HEK293 (cell line): ENCODE results near the gene LAMA4.

Source experiments
- CTCF ChIA-PET: fragments of 350-600 bp; formaldehyde crosslinking; extraction: SDS; loops from one replicate; lab custom pipeline; 2021; ENCODE audit warnings: antibody characterized with exemption; lab: Yijun Ruan, JAX
- POLR2A ChIA-PET: fragments of 300-600 bp; formaldehyde crosslinking; extraction: SDS; loops from one replicate; lab custom pipeline; 2020; ENCODE audit warnings: antibody characterized with exemption, inconsistent platforms; lab: Yijun Ruan, JAX
- H3K27ac ChIP-seq: fragments of 200-500 bp; sonication (Bioruptor generic); 2 replicates; pipeline ENCODE4 v1.5.1; 2014; ENCODE audit warnings: low read depth, low read length, control low read depth, inconsistent platforms; ENCODE audit errors: extremely low read depth
- H3K36me3 ChIP-seq, 2 experiments: fragments of 200-500 bp in 1 of 2; sonication (Bioruptor generic) in 1 of 2; 1 replicate in 1 of 2; 2 replicates in 1 of 2; pipeline ENCODE4 v1.5.1; 2014 to 2017; ENCODE audit warnings: inconsistent platforms in 2 of 2, low read length in 2 of 2; ENCODE audit not compliant: control insufficient read depth in 2 of 2, insufficient read depth in 1 of 2
- H3K4me1 ChIP-seq: fragments of 200-500 bp; sonication (Bioruptor generic); 2 replicates; pipeline ENCODE4 v1.5.1; 2014; ENCODE audit warnings: mild to moderate bottlenecking, low read length, inconsistent platforms; ENCODE audit not compliant: control insufficient read depth, insufficient read depth
- H3K4me3 ChIP-seq: 2 replicates; pipeline ENCODE4 v1.5.1; 2011; ENCODE audit warnings: low read depth, mild to moderate bottlenecking, control low read depth, low read length, moderate library complexity
- H3K9me3 ChIP-seq: fragments of 200-500 bp; sonication (Bioruptor generic); 2 replicates; pipeline ENCODE4 v1.5.1; 2014; ENCODE audit warnings: low read depth, low read length, inconsistent platforms; ENCODE audit not compliant: control insufficient read depth, insufficient read depth
- GFI1B ChIP-seq: fragments of 450-650 bp; formaldehyde crosslinking; IDR thresholded peaks from 2 replicates; pipeline ENCODE4 v1.5.1; 2016; ENCODE audit warnings: missing biosample characterization, missing genetic modification characterization
- IKZF3 ChIP-seq: fragments of 450-650 bp; IDR thresholded peaks from 2 replicates; pipeline ENCODE4 v1.5.0; 2018; ENCODE audit warnings: missing biosample characterization, mild to moderate bottlenecking, missing genetic modification characterization, moderate library complexity
- MEIS1 ChIP-seq: sonication (generic); formaldehyde crosslinking; IDR thresholded peaks from 2 replicates; pipeline ENCODE4 v1.8.1; 2022; ENCODE audit warnings: missing genetic modification reagents, mild to moderate bottlenecking, borderline replicate concordance
- MZF1 ChIP-seq: fragments of 450-650 bp; formaldehyde crosslinking; IDR thresholded peaks from 2 replicates; pipeline ENCODE4 v1.5.1; 2017; ENCODE audit warnings: missing biosample characterization, missing genetic modification characterization, borderline replicate concordance
- OVOL3 ChIP-seq: fragments of 450-650 bp; formaldehyde crosslinking; IDR thresholded peaks from 2 replicates; pipeline ENCODE4 v1.5.1; 2016; ENCODE audit warnings: missing biosample characterization, missing genetic modification characterization
- SP7 ChIP-seq: fragments of 450-650 bp; formaldehyde crosslinking; IDR thresholded peaks from 2 replicates; pipeline ENCODE4 v1.5.1; 2016; ENCODE audit warnings: missing biosample characterization, missing genetic modification characterization
- WT1 ChIP-seq: fragments of 450-650 bp; formaldehyde crosslinking; IDR thresholded peaks from 2 replicates; pipeline ENCODE4 v1.5.1; 2016; ENCODE audit warnings: missing biosample characterization, missing genetic modification characterization
- ZBTB21 ChIP-seq: fragments of 450-650 bp; formaldehyde crosslinking; IDR thresholded peaks from 2 replicates; pipeline ENCODE4 v1.5.1; 2017; ENCODE audit warnings: missing biosample characterization, missing genetic modification characterization
- ZFHX2 ChIP-seq: fragments of 450-650 bp; formaldehyde crosslinking; conservative IDR thresholded peaks from 2 replicates; pipeline ENCODE4 v1.5.1; 2016; ENCODE audit warnings: missing biosample characterization, missing genetic modification characterization
- ZFP69B ChIP-seq: fragments of 450-650 bp; formaldehyde crosslinking; IDR thresholded peaks from 2 replicates; pipeline ENCODE4 v1.5.1; 2016; ENCODE audit warnings: missing biosample characterization, missing genetic modification characterization
- ZNF19 ChIP-seq: fragments of 450-650 bp; formaldehyde crosslinking; IDR thresholded peaks from 2 replicates; pipeline ENCODE4; 2016; ENCODE audit warnings: missing biosample characterization, missing genetic modification characterization, low read depth
- ZNF221 ChIP-seq: fragments of 450-650 bp; formaldehyde crosslinking; IDR thresholded peaks from 2 replicates; pipeline ENCODE4 v1.5.1; 2017; ENCODE audit warnings: missing biosample characterization, missing genetic modification characterization, borderline replicate concordance
- ZNF239 ChIP-seq: fragments of 450-650 bp; formaldehyde crosslinking; IDR thresholded peaks from 2 replicates; pipeline ENCODE4 v1.5.1; 2016; ENCODE audit warnings: missing biosample characterization, missing genetic modification characterization
- ZNF24 ChIP-seq: fragments of 450-650 bp; formaldehyde crosslinking; IDR thresholded peaks from 2 replicates; pipeline ENCODE4 v1.5.1; 2016; ENCODE audit warnings: missing biosample characterization, missing genetic modification characterization
- ZNF292 ChIP-seq: fragments of 450-650 bp; formaldehyde crosslinking; IDR thresholded peaks from 2 replicates; pipeline ENCODE4 v1.5.1; 2016; ENCODE audit warnings: low read depth, missing biosample characterization, missing genetic modification characterization, borderline replicate concordance
- ZNF561 ChIP-seq: fragments of 450-650 bp; IDR thresholded peaks from 2 replicates; pipeline ENCODE4 v1.5.1; 2018; ENCODE audit warnings: missing biosample characterization, missing genetic modification characterization, borderline replicate concordance
- ZNF596 ChIP-seq: fragments of 450-650 bp; IDR thresholded peaks from 2 replicates; pipeline ENCODE4 v1.5.0; 2018; ENCODE audit warnings: missing biosample characterization, mild to moderate bottlenecking, missing genetic modification characterization, moderate library complexity
- ZNF610 ChIP-seq: fragments of 450-650 bp; formaldehyde crosslinking; IDR thresholded peaks from 2 replicates; pipeline ENCODE4 v1.5.1; 2016; ENCODE audit warnings: missing biosample characterization, missing genetic modification characterization, borderline replicate concordance
- ZNF658 ChIP-seq: fragments of 450-650 bp; formaldehyde crosslinking; IDR thresholded peaks from 2 replicates; pipeline ENCODE4; 2016; ENCODE audit warnings: missing biosample characterization, missing genetic modification characterization
- ZNF664 ChIP-seq: fragments of 450-650 bp; formaldehyde crosslinking; IDR thresholded peaks from 2 replicates; pipeline ENCODE4 v1.5.1; 2016; ENCODE audit warnings: missing biosample characterization, missing genetic modification characterization
- ZNF670 ChIP-seq: fragments of 450-650 bp; formaldehyde crosslinking; IDR thresholded peaks from 2 replicates; pipeline ENCODE4 v1.5.1; 2016; ENCODE audit warnings: missing biosample characterization, missing genetic modification characterization, low read depth
- ZNF747 ChIP-seq: fragments of 450-650 bp; formaldehyde crosslinking; IDR thresholded peaks from 2 replicates; pipeline ENCODE4 v1.5.1; 2016; ENCODE audit warnings: missing biosample characterization, missing genetic modification characterization
- ZNF843 ChIP-seq: fragments of 450-650 bp; formaldehyde crosslinking; IDR thresholded peaks from 2 replicates; pipeline ENCODE4 v1.5.1; 2016; ENCODE audit warnings: missing biosample characterization, missing genetic modification characterization
- TF ChIP-seq, protein P1 (sequence below): fragments of 450-650 bp; formaldehyde crosslinking; conservative IDR thresholded peaks from 2 replicates; pipeline ENCODE4 v1.5.1; 2016; ENCODE audit warnings: low read depth, missing biosample characterization, missing genetic modification characterization
- TF ChIP-seq, protein P2 (sequence below): fragments of 450-650 bp; formaldehyde crosslinking; IDR thresholded peaks from 2 replicates; pipeline ENCODE4 v1.5.1; 2016; ENCODE audit warnings: missing biosample characterization, missing genetic modification characterization
- TF ChIP-seq, protein P3 (sequence below): fragments of 450-650 bp; formaldehyde crosslinking; IDR thresholded peaks from 2 replicates; pipeline ENCODE4 v1.5.0; 2017; ENCODE audit warnings: missing biosample characterization, missing genetic modification characterization, borderline replicate concordance
- TF ChIP-seq, protein P4 (sequence below): fragments of 450-650 bp; formaldehyde crosslinking; IDR thresholded peaks from 2 replicates; pipeline ENCODE4 v1.5.1; 2016; ENCODE audit warnings: missing biosample characterization, missing genetic modification characterization, low read depth
- TF ChIP-seq, protein P5 (sequence below): fragments of 450-650 bp; formaldehyde crosslinking; IDR thresholded peaks from 2 replicates; pipeline ENCODE4 v1.5.1; 2016; ENCODE audit warnings: missing biosample characterization, missing genetic modification characterization

The LAMA4 gene

DNA sequence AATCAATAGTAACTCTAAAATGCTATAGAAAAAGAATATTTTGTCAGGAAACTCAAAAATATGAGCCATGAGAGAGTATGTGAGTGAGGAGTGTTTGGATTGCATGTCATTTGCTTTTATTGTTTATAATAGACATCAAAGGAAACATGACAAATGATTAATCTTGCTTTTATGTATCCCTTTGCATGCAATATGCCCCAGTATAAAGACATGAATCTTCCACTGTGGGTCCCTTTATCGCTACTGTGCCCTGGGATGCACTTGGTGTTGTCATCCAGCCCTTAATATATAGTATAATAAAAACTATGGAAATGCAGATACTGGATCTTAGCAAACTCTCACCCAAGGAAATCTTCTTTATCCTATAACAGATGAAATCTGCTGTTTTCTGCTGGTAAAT lies 77.3 kb downstream of the LAMA4 start (continued):
- TF ChIP-seq ZNF221 (tag by site-specific recombination) (no peak), ZNF561 (tag by site-specific recombination) (no peak), GFI1B (tag by site-specific recombination) (no peak), ZNF292 (tag by site-specific recombination) (no peak), ZFHX2 (no peak), ZNF747 (tag by site-specific recombination) (no peak), ZNF658 (tag by site-specific recombination) (no peak), ZNF670 (tag by site-specific recombination) (no peak)
- TF ChIP-seq, protein P1, sequence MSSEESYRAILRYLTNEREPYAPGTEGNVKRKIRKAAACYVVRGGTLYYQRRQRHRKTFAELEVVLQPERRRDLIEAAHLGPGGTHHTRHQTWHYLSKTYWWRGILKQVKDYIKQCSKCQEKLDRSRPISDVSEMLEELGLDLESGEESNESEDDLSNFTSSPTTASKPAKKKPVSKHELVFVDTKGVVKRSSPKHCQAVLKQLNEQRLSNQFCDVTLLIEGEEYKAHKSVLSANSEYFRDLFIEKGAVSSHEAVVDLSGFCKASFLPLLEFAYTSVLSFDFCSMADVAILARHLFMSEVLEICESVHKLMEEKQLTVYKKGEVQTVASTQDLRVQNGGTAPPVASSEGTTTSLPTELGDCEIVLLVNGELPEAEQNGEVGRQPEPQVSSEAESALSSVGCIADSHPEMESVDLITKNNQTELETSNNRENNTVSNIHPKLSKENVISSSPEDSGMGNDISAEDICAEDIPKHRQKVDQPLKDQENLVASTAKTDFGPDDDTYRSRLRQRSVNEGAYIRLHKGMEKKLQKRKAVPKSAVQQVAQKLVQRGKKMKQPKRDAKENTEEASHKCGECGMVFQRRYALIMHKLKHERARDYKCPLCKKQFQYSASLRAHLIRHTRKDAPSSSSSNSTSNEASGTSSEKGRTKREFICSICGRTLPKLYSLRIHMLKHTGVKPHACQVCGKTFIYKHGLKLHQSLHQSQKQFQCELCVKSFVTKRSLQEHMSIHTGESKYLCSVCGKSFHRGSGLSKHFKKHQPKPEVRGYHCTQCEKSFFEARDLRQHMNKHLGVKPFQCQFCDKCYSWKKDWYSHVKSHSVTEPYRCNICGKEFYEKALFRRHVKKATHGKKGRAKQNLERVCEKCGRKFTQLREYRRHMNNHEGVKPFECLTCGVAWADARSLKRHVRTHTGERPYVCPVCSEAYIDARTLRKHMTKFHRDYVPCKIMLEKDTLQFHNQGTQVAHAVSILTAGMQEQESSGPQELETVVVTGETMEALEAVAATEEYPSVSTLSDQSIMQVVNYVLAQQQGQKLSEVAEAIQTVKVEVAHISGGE (tag by site-specific recombination) = no peak

DNA sequence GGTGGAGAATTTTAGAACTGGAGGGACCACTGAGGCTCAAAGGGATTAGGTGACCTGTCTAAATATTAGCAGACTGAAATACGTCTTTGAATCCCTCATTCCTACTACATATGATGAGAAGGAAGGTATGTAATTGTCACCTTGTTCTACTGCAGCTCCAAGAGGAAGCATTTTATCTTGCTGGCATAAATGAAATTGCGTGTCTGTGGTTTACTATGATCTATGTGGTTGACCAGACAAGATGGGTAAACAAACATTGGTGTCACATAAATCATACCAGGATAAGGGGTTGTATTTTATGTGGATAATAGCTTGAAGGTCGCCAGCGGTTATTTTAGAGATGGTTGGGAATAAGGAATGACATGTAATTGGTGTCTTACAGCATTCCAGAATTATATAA lies 78.2 kb downstream of the LAMA4 start:
- ChIA-PET POLR2A (interaction anchor here (0.9 to 2.4 kb wide), 4 partner anchors 46 to 122 kb away, joined by 3 to 8 read pairs (median 4); partner anchors contain the start of genes FAM229B, LAMA4 and TUBE1), CTCF (interaction anchor here (0.7 to 4.7 kb wide), 12 partner anchors 14 to 1650 kb away, joined by 3 to 13 read pairs (median 4); partner anchors contain the start of genes FAM229B and TUBE1)
- Histone ChIP-seq H3K4me1 (peaks cover 9% of the 10 kb centered on the region), H3K4me3 (no peak overlapping the region), H3K9me3 (no peaks in the 10 kb centered on the region), H3K27ac (no peak overlapping the region), H3K36me3 (peaks cover 0 to 3% of the 10 kb centered on the region in 2 experiments; a peak in 1 of 3 replicates)
- no peak for TF ChIP-seq ZNF664 (tag by site-specific recombination)
- TF ChIP-seq, protein P2, sequence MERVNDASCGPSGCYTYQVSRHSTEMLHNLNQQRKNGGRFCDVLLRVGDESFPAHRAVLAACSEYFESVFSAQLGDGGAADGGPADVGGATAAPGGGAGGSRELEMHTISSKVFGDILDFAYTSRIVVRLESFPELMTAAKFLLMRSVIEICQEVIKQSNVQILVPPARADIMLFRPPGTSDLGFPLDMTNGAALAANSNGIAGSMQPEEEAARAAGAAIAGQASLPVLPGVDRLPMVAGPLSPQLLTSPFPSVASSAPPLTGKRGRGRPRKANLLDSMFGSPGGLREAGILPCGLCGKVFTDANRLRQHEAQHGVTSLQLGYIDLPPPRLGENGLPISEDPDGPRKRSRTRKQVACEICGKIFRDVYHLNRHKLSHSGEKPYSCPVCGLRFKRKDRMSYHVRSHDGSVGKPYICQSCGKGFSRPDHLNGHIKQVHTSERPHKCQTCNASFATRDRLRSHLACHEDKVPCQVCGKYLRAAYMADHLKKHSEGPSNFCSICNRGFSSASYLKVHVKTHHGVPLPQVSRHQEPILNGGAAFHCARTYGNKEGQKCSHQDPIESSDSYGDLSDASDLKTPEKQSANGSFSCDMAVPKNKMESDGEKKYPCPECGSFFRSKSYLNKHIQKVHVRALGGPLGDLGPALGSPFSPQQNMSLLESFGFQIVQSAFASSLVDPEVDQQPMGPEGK (tag by site-specific recombination) = no peak
- TF ChIP-seq ZNF596 = 0 out of 2 replicates have a peak, but pooled peaks have one; percentile 22
- TF ChIP-seq MZF1 (tag by site-specific recombination) = no peak
- no peak for TF ChIP-seq ZNF239 (tag by site-specific recombination)
- 0 out of 2 replicates have a peak, but pooled peaks have one; percentile 29 for TF ChIP-seq ZBTB21
- peak; percentile 96 for TF ChIP-seq SP7 (tag by site-specific recombination)
- TF ChIP-seq WT1 (tag by site-specific recombination) = 0 out of 2 replicates have a peak, but pooled peaks have one; percentile 21
- TF ChIP-seq, protein P3, sequence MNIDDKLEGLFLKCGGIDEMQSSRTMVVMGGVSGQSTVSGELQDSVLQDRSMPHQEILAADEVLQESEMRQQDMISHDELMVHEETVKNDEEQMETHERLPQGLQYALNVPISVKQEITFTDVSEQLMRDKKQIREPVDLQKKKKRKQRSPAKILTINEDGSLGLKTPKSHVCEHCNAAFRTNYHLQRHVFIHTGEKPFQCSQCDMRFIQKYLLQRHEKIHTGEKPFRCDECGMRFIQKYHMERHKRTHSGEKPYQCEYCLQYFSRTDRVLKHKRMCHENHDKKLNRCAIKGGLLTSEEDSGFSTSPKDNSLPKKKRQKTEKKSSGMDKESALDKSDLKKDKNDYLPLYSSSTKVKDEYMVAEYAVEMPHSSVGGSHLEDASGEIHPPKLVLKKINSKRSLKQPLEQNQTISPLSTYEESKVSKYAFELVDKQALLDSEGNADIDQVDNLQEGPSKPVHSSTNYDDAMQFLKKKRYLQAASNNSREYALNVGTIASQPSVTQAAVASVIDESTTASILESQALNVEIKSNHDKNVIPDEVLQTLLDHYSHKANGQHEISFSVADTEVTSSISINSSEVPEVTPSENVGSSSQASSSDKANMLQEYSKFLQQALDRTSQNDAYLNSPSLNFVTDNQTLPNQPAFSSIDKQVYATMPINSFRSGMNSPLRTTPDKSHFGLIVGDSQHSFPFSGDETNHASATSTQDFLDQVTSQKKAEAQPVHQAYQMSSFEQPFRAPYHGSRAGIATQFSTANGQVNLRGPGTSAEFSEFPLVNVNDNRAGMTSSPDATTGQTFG (tag by site-specific recombination) = peak; percentile 60; the same call in 1 of the 2 replicates
- no peak for TF ChIP-seq ZNF610 (tag by site-specific recombination)
- TF ChIP-seq ZNF843 (tag by site-specific recombination) = peak; percentile 78
- TF ChIP-seq MEIS1 = peak; percentile 88; the same call in 1 of the 2 replicates
- no peak for TF ChIP-seq ZFP69B (tag by site-specific recombination)
- TF ChIP-seq, protein P4, sequence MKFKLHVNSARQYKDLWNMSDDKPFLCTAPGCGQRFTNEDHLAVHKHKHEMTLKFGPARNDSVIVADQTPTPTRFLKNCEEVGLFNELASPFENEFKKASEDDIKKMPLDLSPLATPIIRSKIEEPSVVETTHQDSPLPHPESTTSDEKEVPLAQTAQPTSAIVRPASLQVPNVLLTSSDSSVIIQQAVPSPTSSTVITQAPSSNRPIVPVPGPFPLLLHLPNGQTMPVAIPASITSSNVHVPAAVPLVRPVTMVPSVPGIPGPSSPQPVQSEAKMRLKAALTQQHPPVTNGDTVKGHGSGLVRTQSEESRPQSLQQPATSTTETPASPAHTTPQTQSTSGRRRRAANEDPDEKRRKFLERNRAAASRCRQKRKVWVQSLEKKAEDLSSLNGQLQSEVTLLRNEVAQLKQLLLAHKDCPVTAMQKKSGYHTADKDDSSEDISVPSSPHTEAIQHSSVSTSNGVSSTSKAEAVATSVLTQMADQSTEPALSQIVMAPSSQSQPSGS (tag by site-specific recombination) = no peak
- TF ChIP-seq ZNF24 (tag by site-specific recombination) = 0 out of 2 replicates have a peak, but pooled peaks have one; percentile 29
- TF ChIP-seq IKZF3 (tag by site-specific recombination) = peak; percentile 19; the same call in 1 of the 2 replicates
- no peak for TF ChIP-seq OVOL3 (tag by site-specific recombination)
- no peak for TF ChIP-seq ZNF19 (tag by site-specific recombination)
- TF ChIP-seq, protein P5, sequence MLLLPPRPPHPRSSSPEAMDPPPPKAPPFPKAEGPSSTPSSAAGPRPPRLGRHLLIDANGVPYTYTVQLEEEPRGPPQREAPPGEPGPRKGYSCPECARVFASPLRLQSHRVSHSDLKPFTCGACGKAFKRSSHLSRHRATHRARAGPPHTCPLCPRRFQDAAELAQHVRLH (tag by site-specific recombination) = no peak
